GM19397 (cell line): ENCODE results near the gene DEFB126.
"Not testable (repeated sequence)": the region's sequence is repeated elsewhere in the genome, so short reads cannot be mapped to it uniquely, and the experiment has no call there.

ENCODE experiments used
- ATAC-seq: cut with Tn5 transposase; IDR thresholded peaks from one replicate; pipeline ENCODE4 v1.9.1; 2021; ENCODE audit warnings: mild to moderate bottlenecking, moderate library complexity; ENCODE audit not compliant: unreplicated experiment

Gene DEFB126

GRCh38 chr20:142290-142689, at the start of gene DEFB126:
Gene DEFB126 (plus strand): TSS chr20:142590. CDS start chr20:142629, 39 bp downstream.
- ATAC-seq = no peak

GRCh38 chr20:93641-94040, 48.7 kb upstream of the DEFB126 start:
- no peak for ATAC-seq

- no peak for ATAC-seq
These were observed 47.2 kb upstream of the DEFB126 start for GRCh38 chr20:95215-95614.

GRCh38 chr20:97691-98090, 44.7 kb upstream of the DEFB126 start:
- ATAC-seq = not testable (repeated sequence)

- ATAC-seq = no peak
These were observed 40.4 kb upstream of the DEFB126 start for GRCh38 chr20:101975-102374.

GRCh38 chr20:103456-103855, 38.9 kb upstream of the DEFB126 start:
- ATAC-seq = no peak

GRCh38 chr20:112396-112795, 30.0 kb upstream of the DEFB126 start:
- ATAC-seq = no peak

GRCh38 chr20:117518-117917, 24.9 kb upstream of the DEFB126 start:
- no peak for ATAC-seq

- ATAC-seq = not testable (repeated sequence)
These were observed 12.5 kb upstream of the DEFB126 start for GRCh38 chr20:129786-130323.

- no peak for ATAC-seq
These were observed 4.5 kb upstream of the DEFB126 start for GRCh38 chr20:137668-138490.

GRCh38 chr20:145877-146276, 3.5 kb downstream of the DEFB126 start:
- ATAC-seq = no peak

- no peak for ATAC-seq
These were observed 9.7 kb downstream of the DEFB126 start for GRCh38 chr20:152131-152530.

GRCh38 chr20:157154-157553, 14.8 kb downstream of the DEFB126 start, which contains the start of gene DEFB127:
Gene DEFB127 (plus strand): TSS chr20:157454. CDS start chr20:157545, 91 bp downstream.
- no peak for ATAC-seq

GRCh38 chr20:164618-165017, 22.2 kb downstream of the DEFB126 start:
- no peak for ATAC-seq

GRCh38 chr20:168876-169275, 26.5 kb downstream of the DEFB126 start:
- no peak for ATAC-seq

- ATAC-seq = no peak
These were observed 41.9 kb downstream of the DEFB126 start for GRCh38 chr20:184288-184687.

- no peak for ATAC-seq
These were observed 45.3 kb downstream of the DEFB126 start for GRCh38 chr20:187733-188132.

GRCh38 chr20:189611-190010, 47.2 kb downstream of the DEFB126 start, which contains the start of gene DEFB128:
Gene DEFB128 (minus strand): TSS chr20:189711. CDS start chr20:189623, 88 bp downstream.
- no peak for ATAC-seq
